ENCODE results near the gene SLC38A4. TPM values are rescaled to one million over a fixed set of nuclear protein-coding genes. Genes with fewer than 3 reads are reported as not detected.

SLC38A4 gene
- total RNA-seq, 2 donors from 2014 or later, result 2.0 to 8.0 TPM

DNA sequence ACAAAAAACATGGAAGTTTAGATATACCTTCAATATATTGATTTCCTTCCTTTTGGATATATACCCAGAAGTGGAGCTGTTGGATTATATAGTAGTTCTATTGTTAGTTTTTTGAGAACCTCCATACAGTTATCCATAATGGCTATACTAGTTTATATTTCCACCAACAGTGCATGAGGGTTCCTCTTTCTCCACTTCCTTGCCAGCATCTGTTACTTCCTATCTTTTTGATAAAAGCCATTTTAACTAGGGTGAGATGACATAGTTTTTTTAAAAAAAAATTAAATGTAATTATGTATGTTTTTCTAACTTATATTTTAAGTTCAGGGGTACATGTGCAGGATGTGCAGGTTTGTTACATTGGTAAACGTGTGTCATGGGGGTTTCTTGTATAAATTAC lies 10.0 kb upstream of the SLC38A4 start:
- no peak for TF ChIP-seq CTCF (IDR thresholded peaks at IDR 0.05)
- no peak for TF ChIP-seq POLR2A (IDR thresholded peaks at IDR 0.05)
- ATAC-seq, result no peak
- no peaks in the 10 kb centered on the region for H3K27me3 ChIP-seq
- no peak overlapping the region for H3K27ac ChIP-seq
- peaks cover 5% of the 10 kb centered on the region for H3K4me1 ChIP-seq
- H3K36me3 ChIP-seq (replicated peaks in 1 of 2; ENCODE audit: insufficient read depth in 1 of 2, low read depth in 2 of 2), result no peaks in the 10 kb centered on the region
- H3K9me3 ChIP-seq, result no peaks in the 10 kb centered on the region
- WGBS, 2 donors, result 86 to 93% methylated on average over 1 of the region's 1 CpG
- no peak for DNase-seq
- H3K4me3 ChIP-seq, result no peak overlapping the region
- intact Hi-C loops (cut with DNase I), result no loop called here

- WGBS, 2 donors, result 59 to 60% methylated on average over 16 of the region's 16 CpGs
- DNase-seq, result no peak
- no peak for ATAC-seq
- Histone ChIP-seq H3K36me3 (replicated peaks in 1 of 2; ENCODE audit: insufficient read depth in 1 of 2, low read depth in 2 of 2) (no peaks in the 10 kb centered on the region), H3K9me3 (no peaks in the 10 kb centered on the region), H3K4me3 (no peak overlapping the region), H3K27me3 (peaks cover 0 to 3% of the 10 kb centered on the region in 2 donors), H3K27ac (no peak overlapping the region), H3K4me1 (peaks cover 8% of the 10 kb centered on the region)
- intact Hi-C loops (cut with DNase I), result no loop called here
- no peak for TF ChIP-seq POLR2A (IDR thresholded peaks at IDR 0.05)
- no peak for TF ChIP-seq CTCF (IDR thresholded peaks at IDR 0.05)
Observed at GRCh38 chr12:46832130-46832704, 6.4 kb upstream of the SLC38A4 start.

GRCh38 chr12:46831335-46832129 lies 5.7 kb upstream of the SLC38A4 start:
- H3K36me3 ChIP-seq (replicated peaks in 1 of 2; ENCODE audit: insufficient read depth in 1 of 2, low read depth in 2 of 2), result no peaks in the 10 kb centered on the region
- peak overlapping the region; percentile 6 to 30 for H3K4me3 ChIP-seq
- peak; percentile 43 to 75 (median 58) for DNase-seq
- TF ChIP-seq POLR2A (IDR thresholded peaks at IDR 0.05), result no peak
- no peak for TF ChIP-seq CTCF (IDR thresholded peaks at IDR 0.05)
- intact Hi-C loops (cut with DNase I), result no loop called here
- H3K27me3 ChIP-seq, result peaks cover 0 to 3% of the 10 kb centered on the region in 2 donors
- peak; percentile 72 for ATAC-seq
- peaks cover 8% of the 10 kb centered on the region for H3K4me1 ChIP-seq
- H3K9me3 ChIP-seq, result no peaks in the 10 kb centered on the region
- no peak overlapping the region for H3K27ac ChIP-seq
- WGBS, 2 donors, result 4 to 7% methylated on average over 36 to 53 of the region's 53 CpGs

DNA sequence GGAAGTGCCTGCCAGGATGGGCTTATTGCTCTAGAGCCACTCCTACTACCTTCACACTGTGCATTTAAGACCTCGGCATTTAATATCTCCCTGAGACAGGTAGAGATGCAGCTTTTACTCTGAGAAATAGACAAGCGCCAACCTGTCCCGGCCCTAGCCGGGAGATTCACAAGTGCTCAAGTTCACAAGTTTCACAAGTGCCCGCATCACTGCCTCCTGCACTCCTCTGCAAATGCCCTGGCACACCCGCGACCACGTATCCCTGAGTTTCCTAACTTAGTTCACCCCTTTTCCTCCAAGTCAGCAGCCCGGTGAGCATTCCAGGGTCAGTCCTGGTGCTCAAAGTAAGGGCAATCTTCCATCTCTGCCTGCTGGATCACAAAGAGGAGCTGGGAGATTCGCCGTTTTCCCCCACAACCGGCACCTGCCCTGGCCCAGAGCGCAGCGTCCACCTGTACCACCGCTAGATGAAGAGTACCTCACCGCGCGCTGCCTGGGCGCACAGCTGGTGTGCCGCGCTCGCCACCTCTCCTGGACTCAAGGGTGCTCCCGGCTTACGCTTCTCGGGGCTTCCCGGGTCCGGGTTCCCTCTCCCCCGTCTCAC lies 5.0 kb upstream of the SLC38A4 start:
- peaks cover 0 to 3% of the 10 kb centered on the region in 2 donors for H3K27me3 ChIP-seq
- intact Hi-C loops (cut with DNase I), result no loop called here
- TF ChIP-seq CTCF (IDR thresholded peaks at IDR 0.05) (no peak), POLR2A (IDR thresholded peaks at IDR 0.05) (no peak)
- H3K4me3 ChIP-seq, result peak overlapping the region; percentile 6 to 30
- 6 to 9% methylated on average over 24 to 28 of the region's 28 CpGs for WGBS, 2 donors
- H3K9me3 ChIP-seq, result no peaks in the 10 kb centered on the region
- no peak overlapping the region for H3K27ac ChIP-seq
- DNase-seq, result peak; percentile 25 to 55 (median 34)
- no peaks in the 10 kb centered on the region for H3K36me3 ChIP-seq (replicated peaks in 1 of 2; ENCODE audit: insufficient read depth in 1 of 2, low read depth in 2 of 2)
- peaks cover 10% of the 10 kb centered on the region for H3K4me1 ChIP-seq
- ATAC-seq, result peak; percentile 62
